SHP77 treated with DMSO at 0.1 percent for 48 hours (cell line): ENCODE results near the gene RDH8.
"Not testable (repeated sequence)": the region's sequence is repeated elsewhere in the genome, so short reads cannot be mapped to it uniquely, and the experiment has no call there.

Source experiments
- DNase-seq: peaks from one replicate; lab custom pipeline; 2025; lab: John Stamatoyannopoulos, UW

Gene RDH8

DNA sequence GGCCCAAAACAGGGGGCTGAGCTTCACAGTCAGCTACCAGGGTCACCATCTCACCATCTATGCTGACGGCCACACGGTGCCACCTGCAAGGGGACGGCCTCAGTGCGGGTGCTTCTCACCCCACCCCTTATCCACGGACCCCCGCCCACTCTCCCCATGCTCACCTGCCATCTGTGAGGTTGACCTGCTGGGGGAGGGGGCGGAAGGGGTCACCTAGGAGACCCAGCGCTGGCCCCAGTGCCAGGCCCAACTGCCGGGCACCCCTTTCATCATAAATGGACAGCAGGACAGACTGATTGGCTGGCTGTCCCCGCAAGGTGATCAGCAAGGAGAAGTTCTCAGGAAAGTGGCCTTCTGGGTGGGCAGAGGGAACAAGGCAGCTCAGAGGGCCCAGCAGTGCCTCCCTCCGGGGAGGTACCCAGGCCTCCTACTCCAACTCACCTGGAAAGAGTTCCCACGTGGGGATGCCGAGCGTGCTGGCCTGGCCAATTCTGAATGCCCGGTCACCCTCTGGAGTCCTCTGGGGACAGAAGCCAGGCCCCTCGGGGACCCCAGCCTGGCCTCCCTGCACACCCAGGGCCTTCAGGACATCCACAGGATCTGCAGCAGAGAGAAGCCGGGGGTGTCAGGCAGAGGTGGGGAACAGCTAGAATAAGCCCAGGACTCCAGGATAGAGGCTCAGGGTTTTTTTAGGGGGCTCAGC lies 7.5 kb upstream of the RDH8 start:
- no peak for DNase-seq

- DNase-seq: no peak
Measured at GRCh38 chr19:10006335-10006708, 7.0 kb upstream of the RDH8 start.

DNA sequence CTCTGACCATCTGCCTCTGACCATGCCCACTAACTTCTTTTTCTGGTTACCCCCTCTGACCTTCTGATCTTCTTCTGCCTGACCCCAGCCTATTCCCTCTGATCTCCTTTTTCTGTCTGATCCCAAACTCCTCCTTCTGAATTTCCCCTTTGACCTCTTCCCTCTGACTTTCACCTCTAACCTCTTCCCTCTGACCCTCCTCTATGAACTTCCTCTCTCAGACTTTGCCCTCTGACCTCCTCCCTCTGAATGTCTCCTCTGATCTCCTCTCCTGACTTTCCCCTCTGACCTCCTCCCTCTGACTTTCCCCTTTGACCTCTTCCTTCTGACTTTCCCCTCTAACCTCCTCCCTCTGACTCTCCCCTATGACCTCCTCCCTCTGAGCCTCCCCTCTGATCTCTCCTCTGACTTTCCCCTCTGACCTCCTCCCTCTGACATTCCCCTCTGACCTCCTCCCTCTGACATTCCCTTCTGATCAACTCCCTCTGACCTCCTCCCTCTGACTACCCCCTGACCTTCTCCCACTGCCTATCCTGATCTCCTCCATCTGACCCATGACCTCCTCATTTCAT lies 6.4 kb upstream of the RDH8 start:
- DNase-seq: no peak

DNA sequence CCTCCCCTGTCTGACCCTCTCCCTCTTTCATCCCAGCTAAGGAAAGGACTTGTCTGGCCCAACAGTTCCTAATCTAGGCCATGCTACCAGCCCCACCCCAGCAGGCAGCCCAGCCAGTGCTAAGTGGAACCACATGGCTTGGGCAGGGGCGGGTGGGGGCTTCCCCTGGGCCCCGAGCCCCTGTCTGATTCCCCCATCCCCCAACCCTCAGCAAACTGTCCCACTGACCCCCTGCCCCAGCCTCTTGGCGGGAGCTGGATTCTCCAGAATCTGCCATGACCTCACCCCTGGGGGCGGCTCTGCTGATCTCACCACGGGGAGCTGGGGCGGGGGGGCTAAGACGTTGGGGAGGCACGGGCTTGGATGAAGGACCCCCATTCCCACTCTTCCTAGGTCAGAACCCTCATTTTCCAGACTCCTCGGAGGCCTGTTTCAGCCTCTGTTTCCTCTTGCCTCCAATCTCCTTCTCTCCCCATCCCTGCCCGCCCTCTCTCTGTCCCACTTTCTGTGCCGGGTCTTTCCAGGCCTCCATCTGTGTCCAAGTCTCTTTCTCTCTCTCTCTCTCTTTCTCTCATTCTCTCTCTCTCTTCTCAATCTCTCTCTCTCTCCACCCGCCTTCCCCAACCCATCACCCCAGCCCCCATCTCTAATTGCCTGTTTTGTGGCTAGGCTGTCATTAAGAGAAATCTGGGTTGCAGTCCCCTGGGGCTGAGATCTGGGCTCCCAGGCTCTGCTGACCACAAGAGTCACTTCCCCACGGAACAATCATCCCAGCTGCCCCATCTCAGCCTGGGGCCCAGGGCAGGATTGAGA lies 5.7 kb upstream of the RDH8 start:
- DNase-seq: no peak

DNA sequence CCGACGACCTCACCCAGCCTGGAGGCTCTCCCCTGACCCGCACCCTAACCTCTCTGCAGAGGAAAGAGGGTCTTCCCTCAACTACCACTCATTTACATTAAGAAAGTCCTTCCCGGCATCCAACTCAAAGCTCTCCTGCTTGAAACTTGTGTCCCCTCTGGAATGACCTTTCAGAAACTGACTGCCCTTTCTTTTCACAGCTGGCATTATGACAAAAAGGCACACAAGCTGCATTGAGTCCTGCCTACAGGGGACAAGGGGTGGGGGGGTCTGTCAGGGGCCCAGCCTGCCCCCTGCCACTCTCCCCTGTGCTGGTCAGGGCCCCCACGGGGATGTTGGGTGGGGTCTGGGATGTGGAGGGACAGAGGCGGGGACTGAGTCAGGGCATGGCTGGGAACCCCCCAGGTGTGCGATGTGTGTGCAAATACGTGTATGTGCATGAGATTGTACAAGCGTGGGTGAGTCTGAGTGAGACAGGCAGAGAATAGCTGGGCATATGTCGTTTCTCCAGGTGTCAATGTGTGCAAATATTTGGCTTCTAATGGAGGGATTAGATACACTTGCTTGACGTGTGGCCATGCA lies 5.0 kb upstream of the RDH8 start:
- DNase-seq: peak; percentile 6

DNA sequence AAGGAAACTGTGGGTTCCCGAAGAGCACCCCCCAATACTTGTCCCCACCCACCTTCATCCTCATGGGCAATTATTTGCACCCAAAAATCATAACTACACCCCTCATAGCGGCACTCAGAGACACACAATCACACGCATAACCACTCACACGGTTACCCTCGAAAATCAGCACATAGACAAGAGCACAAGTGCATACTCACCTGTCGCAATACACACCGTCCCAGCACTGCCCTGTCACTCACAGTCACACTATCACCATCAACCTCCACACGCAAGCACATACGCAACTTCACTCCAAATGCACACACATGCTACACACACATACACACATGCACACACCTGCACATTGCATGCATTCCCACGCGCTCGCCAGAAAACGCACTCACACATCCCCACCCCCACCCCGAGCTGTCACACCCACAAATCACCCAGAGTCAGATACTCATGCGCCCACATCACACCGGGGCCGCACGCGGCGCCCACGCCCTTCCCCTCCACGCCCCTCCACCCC lies 3.5 kb upstream of the RDH8 start:
- DNase-seq: no peak

DNA sequence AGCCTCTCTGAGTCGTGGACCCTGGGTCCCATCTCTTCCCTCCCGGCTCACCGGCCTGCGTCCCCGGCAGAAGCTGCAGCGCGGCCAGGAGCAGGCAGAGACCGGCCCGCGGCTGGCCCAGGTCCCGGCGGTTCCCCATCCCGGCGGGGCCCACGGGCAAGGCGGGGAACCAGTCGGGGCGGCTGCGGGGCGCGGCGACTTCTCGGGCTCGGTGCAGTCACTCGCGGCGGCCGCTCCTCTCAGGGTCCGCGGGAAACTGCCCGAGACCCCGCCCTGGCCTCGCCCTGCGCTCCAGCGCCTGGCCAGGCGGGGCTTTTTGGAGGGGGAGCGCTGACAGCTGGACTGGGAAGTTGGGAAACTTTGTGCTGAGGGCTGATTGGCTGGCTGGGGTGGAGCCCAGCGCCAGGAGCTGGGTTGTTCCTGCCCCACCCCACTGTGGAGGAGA lies 3.0 kb upstream of the RDH8 start, which contains the start of gene COL5A3:
TSS of gene COL5A3 (minus strand) at position 258 of the 445 bp plus-strand sequence. CDS start at position 139, 119 bp downstream.
- DNase-seq: no peak

DNA sequence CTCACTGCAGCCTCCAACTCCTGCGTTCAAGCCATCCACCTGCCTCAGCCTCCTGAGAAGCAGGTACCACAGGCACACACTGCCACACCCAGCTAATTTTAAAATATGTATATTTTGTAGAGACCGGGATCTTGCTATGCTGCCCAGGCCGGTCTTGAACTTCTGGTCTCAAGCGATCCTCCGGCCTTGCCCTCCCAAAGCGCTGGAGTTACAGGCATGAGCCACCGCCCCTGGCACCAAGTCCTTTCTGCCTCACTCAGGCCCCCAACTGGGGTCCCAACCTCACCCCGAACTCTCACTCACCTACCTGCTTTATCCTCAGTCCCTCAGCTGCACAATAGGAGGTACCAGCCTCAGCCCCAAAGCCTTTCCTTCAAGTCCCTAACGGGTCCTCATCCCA lies 2.3 kb upstream of the RDH8 start:
- no peak for DNase-seq

DNA sequence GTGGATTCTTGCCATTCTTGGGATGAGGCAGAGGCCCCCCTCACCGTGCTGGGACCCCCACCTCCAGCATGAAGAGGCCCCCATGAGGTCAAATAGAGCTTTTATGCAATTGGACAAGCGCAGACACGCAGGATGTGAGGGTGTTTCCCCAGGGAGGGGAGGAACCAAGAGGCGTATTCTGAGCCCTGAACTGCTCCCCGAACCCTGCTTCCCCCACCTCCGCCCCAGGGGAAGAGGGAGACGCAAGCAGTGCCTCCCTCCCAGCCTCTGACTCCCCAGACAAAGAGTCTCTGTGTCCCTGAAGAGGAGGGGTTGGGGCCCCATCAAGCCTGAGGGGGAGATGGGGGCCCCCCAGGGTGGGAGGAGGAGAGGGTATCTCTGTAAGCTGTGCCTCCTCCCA lies 1.3 kb upstream of the RDH8 start:
- no peak for DNase-seq

GRCh38 chr19:10013834-10014618 lies 743 bp downstream of the RDH8 start:
- no peak for DNase-seq

- no peak for DNase-seq
Measured at GRCh38 chr19:10018263-10018662, 5.0 kb downstream of the RDH8 start.

DNA sequence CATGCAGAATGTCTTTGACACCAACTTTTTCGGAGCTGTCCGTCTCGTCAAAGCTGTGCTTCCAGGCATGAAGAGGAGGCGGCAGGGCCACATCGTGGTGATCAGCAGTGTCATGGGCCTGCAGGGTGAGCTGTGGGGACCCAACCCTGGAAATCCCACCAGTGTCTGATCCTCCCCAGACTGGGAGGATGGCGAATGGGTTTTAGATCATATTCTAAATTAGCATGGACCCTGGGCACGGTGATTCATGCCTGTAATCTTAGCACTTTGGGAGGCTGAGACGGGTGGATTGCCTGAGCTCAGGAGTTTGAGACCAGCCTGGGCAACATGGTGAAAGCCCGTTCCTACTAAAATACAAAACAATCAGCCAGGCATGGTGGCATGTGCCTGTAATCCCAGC lies 5.5 kb downstream of the RDH8 start:
- no peak for DNase-seq

- no peak for DNase-seq
Measured at GRCh38 chr19:10019246-10019645, 6.0 kb downstream of the RDH8 start.

DNA sequence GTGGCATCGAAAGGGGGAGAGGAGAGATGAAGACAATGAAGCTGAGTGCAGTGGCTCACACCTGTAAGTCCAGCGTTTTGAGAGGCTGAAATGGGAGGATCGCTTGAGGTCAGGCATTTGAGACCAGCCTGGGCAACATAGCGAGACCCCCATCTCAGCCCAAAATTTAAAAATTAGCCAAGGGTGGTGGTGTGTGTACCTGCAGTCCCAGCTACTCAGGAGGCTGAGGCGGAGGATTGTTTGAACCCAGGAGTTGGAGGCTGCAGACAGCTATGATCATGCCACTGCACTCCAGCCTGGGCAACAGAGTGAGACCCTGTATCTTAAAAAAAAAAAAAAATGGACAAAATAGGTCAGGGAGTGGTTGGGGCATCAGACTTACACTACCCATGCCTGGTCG lies 7.6 kb downstream of the RDH8 start:
- DNase-seq: no peak

DNA sequence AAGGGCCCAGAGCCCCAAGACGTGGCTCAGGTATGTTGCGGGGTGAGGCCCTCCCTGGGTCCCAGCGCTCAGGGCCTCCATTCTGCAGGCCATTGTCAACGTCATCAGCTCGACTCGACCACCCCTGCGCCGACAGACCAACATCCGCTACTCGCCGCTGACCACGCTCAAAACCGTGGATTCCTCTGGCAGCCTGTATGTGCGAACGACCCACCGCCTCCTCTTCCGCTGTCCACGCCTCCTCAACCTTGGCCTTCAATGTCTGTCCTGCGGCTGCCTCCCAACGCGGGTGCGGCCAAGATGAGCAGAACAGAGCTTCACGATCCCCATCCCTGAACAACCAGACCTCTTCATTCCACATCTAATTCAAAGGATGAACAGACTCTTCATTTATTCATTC lies 8.2 kb downstream of the RDH8 start:
- DNase-seq: no peak

DNA sequence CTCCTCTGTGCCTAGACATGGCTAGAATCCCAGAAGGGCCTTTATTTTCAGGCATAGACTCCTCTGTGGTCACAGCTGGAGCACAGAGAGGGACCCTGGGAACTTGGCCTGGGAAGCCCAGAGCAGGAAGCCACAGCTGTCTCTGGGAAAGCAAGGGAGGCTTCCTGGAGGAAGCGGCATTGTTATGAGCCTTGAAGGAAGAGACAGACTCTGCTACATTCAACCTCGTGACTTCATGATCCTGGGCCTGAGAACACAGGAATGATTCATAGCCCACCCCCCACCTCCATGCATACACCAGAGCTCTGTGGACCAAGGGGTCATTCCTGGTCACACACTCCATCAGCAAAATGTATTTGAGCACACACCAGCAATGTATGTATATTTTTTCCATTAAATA lies 8.6 kb downstream of the RDH8 start:
- no peak for DNase-seq

DNA sequence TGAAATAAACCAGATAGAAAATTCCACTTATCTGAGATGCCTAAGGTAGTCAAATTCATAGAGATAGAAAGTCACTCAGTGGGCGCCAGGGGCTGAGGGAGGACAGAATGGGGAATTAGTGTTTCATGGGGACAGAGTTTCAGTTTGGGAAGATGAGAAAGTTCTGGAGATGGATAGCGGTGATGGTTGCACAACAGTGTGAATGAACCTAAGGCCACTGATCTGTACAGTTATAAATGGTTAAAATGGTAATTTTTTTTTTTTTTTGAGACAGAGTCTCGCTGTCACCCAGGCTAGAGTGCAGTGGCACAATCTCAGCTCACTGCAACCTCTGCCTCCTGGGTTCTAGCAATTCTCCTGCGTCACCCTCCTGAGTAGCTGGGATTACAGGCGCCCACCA lies 9.8 kb downstream of the RDH8 start:
- not testable (repeated sequence) for DNase-seq

GRCh38 chr19:10026744-10027143 lies 13.5 kb downstream of the RDH8 start:
- no peak for DNase-seq

DNA sequence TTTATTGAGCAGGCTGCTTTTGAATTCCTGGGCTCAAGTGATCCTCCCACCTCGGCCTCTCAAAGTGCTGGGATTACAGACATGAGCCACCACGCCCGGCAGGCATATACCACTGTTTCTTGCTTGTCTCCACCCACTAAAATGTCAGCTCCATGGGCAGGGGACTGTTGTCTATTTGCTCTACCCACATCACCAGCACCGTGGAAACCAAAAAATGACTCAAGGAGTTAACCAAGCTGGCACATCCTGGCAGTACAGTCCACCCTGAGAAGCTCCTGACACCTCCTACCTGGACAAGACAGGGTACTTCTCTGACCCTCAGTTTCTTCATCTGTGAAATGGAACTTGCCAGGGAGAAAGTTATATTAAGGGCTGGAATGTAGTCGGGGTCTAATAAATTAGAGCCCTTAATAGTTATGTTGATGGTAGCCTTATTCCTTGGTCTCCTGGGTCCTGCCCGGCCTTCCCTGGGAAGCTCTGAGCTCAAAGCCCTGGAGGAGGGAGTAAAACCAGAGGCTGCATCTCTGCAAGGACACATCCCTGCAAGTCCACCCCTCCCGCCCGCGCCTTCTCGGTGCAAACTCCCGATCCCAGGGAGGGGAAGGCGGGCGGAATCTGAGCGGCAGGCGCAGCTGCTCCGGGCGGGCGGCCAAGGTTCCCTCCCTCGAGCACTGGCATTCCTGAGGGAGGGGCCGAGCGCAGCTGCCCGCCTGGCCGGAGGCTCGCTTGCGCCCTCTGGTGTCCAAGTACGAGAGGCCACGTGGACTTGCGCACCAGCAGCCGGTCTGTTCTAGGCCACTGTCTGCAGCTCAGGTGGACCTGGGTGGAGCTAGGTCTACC lies 14.1 kb downstream of the RDH8 start:
- DNase-seq: peak; percentile 90

GRCh38 chr19:10033614-10034013 lies 20.3 kb downstream of the RDH8 start:
- DNase-seq: no peak

DNA sequence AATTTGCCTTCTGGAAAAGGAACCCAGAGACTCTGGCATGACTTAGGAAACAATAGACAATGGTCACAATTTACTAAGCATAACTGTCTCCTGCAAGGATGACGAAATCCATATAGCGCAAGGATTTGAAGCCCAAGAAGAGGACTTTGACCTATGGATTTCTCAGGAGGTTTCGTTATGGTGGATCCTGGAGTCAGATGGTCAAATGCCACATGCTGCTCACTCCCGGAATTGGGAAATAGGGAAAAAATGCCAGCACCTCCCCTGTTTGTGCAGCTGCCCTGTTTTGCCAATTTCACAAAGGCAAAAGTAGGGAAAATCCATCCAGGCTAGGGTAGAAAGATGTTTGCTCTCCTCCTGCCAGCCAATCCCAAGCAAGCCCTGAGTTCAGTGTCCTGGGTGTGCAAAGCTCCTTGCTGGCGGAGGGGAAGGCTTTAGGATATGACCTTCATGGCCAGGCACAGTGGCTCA lies 23.4 kb downstream of the RDH8 start:
- no peak for DNase-seq
